ENCODE measurements around the gene CCDC18. TPM values are rescaled to one million over a fixed set of nuclear protein-coding genes. Genes with fewer than 3 reads are reported as not detected.
A peak's percentile ranks its signal among the peaks of the same experiment; 100 is the strongest.

The CCDC18 gene
- total and polyA plus RNA-seq, 7 experiments from 2014 or later = 3.4 to 13.7 (median 8.5) TPM

DNA sequence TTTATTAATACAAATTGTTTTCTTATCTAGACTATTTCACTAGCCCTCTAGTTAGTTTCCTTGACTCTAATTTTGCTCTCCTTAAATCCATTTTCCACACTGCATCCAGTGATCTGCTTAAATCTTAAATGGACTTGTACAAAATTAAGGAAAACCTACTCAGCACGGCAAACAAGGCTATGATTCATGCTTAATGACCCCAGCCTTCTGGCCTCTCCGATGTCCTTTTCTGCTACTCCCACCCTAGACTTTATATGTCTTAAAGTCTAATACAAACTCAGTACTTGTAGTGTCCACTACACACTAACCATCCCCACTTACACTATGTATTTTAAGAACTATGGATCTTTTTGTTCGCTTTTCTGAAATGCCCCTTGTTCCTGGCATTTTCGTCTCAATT lies 2.5 kb upstream of the CCDC18 start:
- POLR2A ChIA-PET = interaction anchor here (1.0 to 1.4 kb wide), 2 partner anchors 13 to 98 kb away, joined by 4 read pairs; no protein-coding TSS in a partner anchor
- peaks cover 0 to 13% (median 3%) of the 10 kb centered on the region in 3 experiments for H3K36me3 ChIP-seq (ENCODE audit: control insufficient read depth in 2 of 3, insufficient read depth in 3 of 3, low read length in 3 of 3)
- H3K27ac ChIP-seq (ENCODE audit: low read depth, low read length) = peak overlapping the region; percentile 91
- H3K4me3 ChIP-seq (ENCODE audit: low read length) = peak overlapping the region; percentile 95
- peak overlapping the region in 3 of 9 donors; percentile 39 to 94 (median 48) for H3K27ac Mint-ChIP-seq
- H3K27me3 ChIP-seq (ENCODE audit: control insufficient read depth in 2 of 2, insufficient read depth in 2 of 2, low read length in 2 of 2) = no peaks in the 10 kb centered on the region
- H3K9me3 Mint-ChIP-seq = peaks cover 0 to 2% (median 0%) of the 10 kb centered on the region in 11 donors
- H3K4me1 Mint-ChIP-seq = peaks cover 30 to 72% (median 59%) of the 10 kb centered on the region in 7 donors
- no peaks in the 10 kb centered on the region for H3K9me3 ChIP-seq (ENCODE audit: control insufficient read depth in 2 of 3, low read length in 3 of 3)
- peak overlapping the region; percentile 91 to 98 (median 94) for H3K4me3 Mint-ChIP-seq
- DNase-seq = no peak
- intact Hi-C loops (cut with micrococcal nuclease) = loop anchor here (2.0 to 5.0 kb wide), 3 partner anchors 23 to 691 kb away; partner anchors contain the start of gene GFI1 (in 1 of the 2)
- ATAC-seq = no peak
- H3K27me3 Mint-ChIP-seq = no peaks in the 10 kb centered on the region
- peaks cover 0 to 23% (median 6%) of the 10 kb centered on the region in 5 donors for H3K36me3 Mint-ChIP-seq
- H3K4me1 ChIP-seq (ENCODE audit: control insufficient read depth in 2 of 2, insufficient read depth in 2 of 2, low read length in 2 of 2) = peaks cover 27 to 39% of the 10 kb centered on the region in 2 donors
- CTCF ChIA-PET = interaction anchor here (0.7 kb wide), 1 partner anchor 116 kb away, joined by 3 read pairs; no protein-coding TSS in a partner anchor

GRCh38 chr1:93178418-93178817 lies 2.1 kb upstream of the CCDC18 start:
- intact Hi-C loops (cut with micrococcal nuclease) = loop anchor here (2.0 to 5.0 kb wide), 3 partner anchors 24 to 691 kb away; partner anchors contain the start of gene GFI1 (in 1 of the 2)
- H3K4me1 ChIP-seq (ENCODE audit: control insufficient read depth in 2 of 2, insufficient read depth in 2 of 2, low read length in 2 of 2) = peaks cover 24 to 35% of the 10 kb centered on the region in 2 donors
- POLR2A ChIA-PET = interaction anchor here (1.4 kb wide), 1 partner anchor 98 kb away, joined by 4 read pairs; no protein-coding TSS in a partner anchor
- ATAC-seq = no peak
- H3K9me3 ChIP-seq (ENCODE audit: control insufficient read depth in 2 of 3, low read length in 3 of 3) = no peaks in the 10 kb centered on the region
- peak overlapping the region; percentile 95 for H3K4me3 ChIP-seq (ENCODE audit: low read length)
- Mint-ChIP-seq H3K36me3 (peaks cover 0 to 23% (median 6%) of the 10 kb centered on the region in 5 donors), H3K27ac (peak overlapping the region in 6 of 9 donors; percentile 8 to 97 (median 94)), H3K4me3 (peak overlapping the region; percentile 91 to 98 (median 94)), H3K4me1 (peaks cover 26 to 68% (median 56%) of the 10 kb centered on the region in 7 donors), H3K9me3 (peaks cover 0 to 2% (median 0%) of the 10 kb centered on the region in 11 donors), H3K27me3 (no peaks in the 10 kb centered on the region)
- H3K27me3 ChIP-seq (ENCODE audit: control insufficient read depth in 2 of 2, insufficient read depth in 2 of 2, low read length in 2 of 2) = no peaks in the 10 kb centered on the region
- H3K27ac ChIP-seq (ENCODE audit: low read depth, low read length) = peak overlapping the region; percentile 91
- DNase-seq = no peak
- H3K36me3 ChIP-seq (ENCODE audit: control insufficient read depth in 2 of 3, insufficient read depth in 3 of 3, low read length in 3 of 3) = peaks cover 0 to 13% (median 3%) of the 10 kb centered on the region in 3 experiments
- CTCF ChIA-PET = interaction anchor here (0.7 kb wide), 1 partner anchor 115 kb away, joined by 3 read pairs; no protein-coding TSS in a partner anchor

- peaks cover 0 to 21% (median 0%) of the 10 kb centered on the region in 5 donors for H3K36me3 Mint-ChIP-seq
- ATAC-seq = peak; percentile 89
- H3K27ac Mint-ChIP-seq = peak within 1 kb of the TSS; percentile 86 to 99 (median 97)
- H3K4me3 ChIP-seq (ENCODE audit: low read length) = peak within 1 kb of the TSS; percentile 95
- H3K36me3 ChIP-seq (ENCODE audit: control insufficient read depth in 2 of 3, insufficient read depth in 3 of 3, low read length in 3 of 3) = peaks cover 0 to 7% (median 3%) of the 10 kb centered on the region in 3 experiments
- no peaks in the 10 kb centered on the region for H3K9me3 Mint-ChIP-seq
- H3K9me3 ChIP-seq (ENCODE audit: control insufficient read depth in 2 of 3, low read length in 3 of 3) = no peaks in the 10 kb centered on the region
- H3K27me3 ChIP-seq (ENCODE audit: control insufficient read depth in 2 of 2, insufficient read depth in 2 of 2, low read length in 2 of 2) = no peaks in the 10 kb centered on the region
- no peaks in the 10 kb centered on the region for H3K27me3 Mint-ChIP-seq
- peaks cover 30 to 59% (median 47%) of the 10 kb centered on the region in 7 donors for H3K4me1 Mint-ChIP-seq
- H3K27ac ChIP-seq (ENCODE audit: low read depth, low read length) = peak within 1 kb of the TSS; percentile 91
- POLR2A ChIA-PET = interaction anchor here (1.4 kb wide), 1 partner anchor 100 kb away, joined by 3 read pairs; the partner anchor contains the start of gene MTF2
- CTCF ChIA-PET = no interaction called here
- H3K4me1 ChIP-seq (ENCODE audit: control insufficient read depth in 2 of 2, insufficient read depth in 2 of 2, low read length in 2 of 2) = peaks cover 24 to 30% of the 10 kb centered on the region in 2 donors
- intact Hi-C loops (cut with micrococcal nuclease) = loop anchor here (1.0 to 10.0 kb wide), 25 partner anchors 9 to 1892 kb away; partner anchors contain the start of genes ABCD3 (in 2 of the 2), GCLM (in 2 of the 2), MTF2 (in 2 of the 2) and ALG14 (in 1 of the 2)
- H3K4me3 Mint-ChIP-seq = peak within 1 kb of the TSS; percentile 91 to 98 (median 94)
- peak; percentile 94 to 97 (median 96) for DNase-seq
These were observed 420 bp upstream of the CCDC18 start, which contains the start of gene TMED5 for GRCh38 chr1:93179886-93180722. TMED5 (minus strand) TSS chr1:93180413; CDS start chr1:93180242, 171 bp downstream.

GRCh38 chr1:93186667-93187066 lies 6.1 kb downstream of the CCDC18 start:
- Mint-ChIP-seq H3K27ac (no peak overlapping the region), H3K9me3 (no peaks in the 10 kb centered on the region), H3K4me1 (peaks cover 9 to 48% (median 12%) of the 10 kb centered on the region in 7 donors), H3K27me3 (no peaks in the 10 kb centered on the region), H3K4me3 (no peak overlapping the region), H3K36me3 (peaks cover 3 to 29% (median 15%) of the 10 kb centered on the region in 5 donors)
- DNase-seq = no peak
- no peaks in the 10 kb centered on the region for H3K36me3 ChIP-seq (ENCODE audit: control insufficient read depth in 2 of 3, insufficient read depth in 3 of 3, low read length in 3 of 3)
- no peak overlapping the region for H3K4me3 ChIP-seq (ENCODE audit: low read length)
- peak; percentile 20 for ATAC-seq
- intact Hi-C loops (cut with micrococcal nuclease) = loop anchor here in 1 of 2 donors (10.0 kb wide), 1 partner anchor 718 kb away; the partner anchor contains the start of gene GCLM
- H3K27me3 ChIP-seq (ENCODE audit: control insufficient read depth in 2 of 2, insufficient read depth in 2 of 2, low read length in 2 of 2) = no peaks in the 10 kb centered on the region
- H3K4me1 ChIP-seq (ENCODE audit: control insufficient read depth in 2 of 2, insufficient read depth in 2 of 2, low read length in 2 of 2) = peaks cover 0 to 2% of the 10 kb centered on the region in 2 donors
- ChIA-PET CTCF (no interaction called here), POLR2A (no interaction called here)
- H3K27ac ChIP-seq (ENCODE audit: low read depth, low read length) = no peak overlapping the region
- no peaks in the 10 kb centered on the region for H3K9me3 ChIP-seq (ENCODE audit: control insufficient read depth in 2 of 3, low read length in 3 of 3)

DNA sequence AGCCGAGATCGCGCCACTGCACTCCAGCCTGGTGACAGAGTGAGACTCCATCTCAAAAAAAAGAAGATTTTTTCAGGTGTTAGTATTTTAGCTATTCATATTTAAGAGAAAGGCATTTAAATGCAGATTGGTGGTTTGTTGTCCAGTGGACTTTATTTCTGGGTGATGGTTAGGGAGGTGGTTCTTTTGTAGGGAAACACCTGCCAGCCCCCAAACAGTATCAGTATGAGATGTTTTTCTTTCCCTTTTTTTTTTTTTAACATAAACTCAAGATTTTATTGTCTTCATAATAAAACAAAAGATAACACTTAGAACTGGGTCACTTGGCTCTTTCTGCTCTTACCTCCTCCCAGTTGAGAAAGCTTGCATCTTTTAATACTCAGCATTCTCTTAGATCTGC lies 9.9 kb downstream of the CCDC18 start:
- Mint-ChIP-seq H3K9me3 (no peaks in the 10 kb centered on the region), H3K4me1 (peaks cover 0 to 22% (median 3%) of the 10 kb centered on the region in 7 donors), H3K27ac (no peak overlapping the region), H3K36me3 (peaks cover 3 to 31% (median 23%) of the 10 kb centered on the region in 5 donors), H3K4me3 (no peak overlapping the region), H3K27me3 (no peaks in the 10 kb centered on the region)
- no peak for DNase-seq
- H3K36me3 ChIP-seq (ENCODE audit: control insufficient read depth in 2 of 3, insufficient read depth in 3 of 3, low read length in 3 of 3) = no peaks in the 10 kb centered on the region
- H3K27ac ChIP-seq (ENCODE audit: low read depth, low read length) = no peak overlapping the region
- CTCF ChIA-PET = no interaction called here
- no peaks in the 10 kb centered on the region for H3K27me3 ChIP-seq (ENCODE audit: control insufficient read depth in 2 of 2, insufficient read depth in 2 of 2, low read length in 2 of 2)
- POLR2A ChIA-PET = no interaction called here
- no peaks in the 10 kb centered on the region for H3K4me1 ChIP-seq (ENCODE audit: control insufficient read depth in 2 of 2, insufficient read depth in 2 of 2, low read length in 2 of 2)
- intact Hi-C loops (cut with micrococcal nuclease) = no loop called here
- H3K4me3 ChIP-seq (ENCODE audit: low read length) = no peak overlapping the region
- ATAC-seq = no peak
- H3K9me3 ChIP-seq (ENCODE audit: control insufficient read depth in 2 of 3, low read length in 3 of 3) = no peaks in the 10 kb centered on the region

DNA sequence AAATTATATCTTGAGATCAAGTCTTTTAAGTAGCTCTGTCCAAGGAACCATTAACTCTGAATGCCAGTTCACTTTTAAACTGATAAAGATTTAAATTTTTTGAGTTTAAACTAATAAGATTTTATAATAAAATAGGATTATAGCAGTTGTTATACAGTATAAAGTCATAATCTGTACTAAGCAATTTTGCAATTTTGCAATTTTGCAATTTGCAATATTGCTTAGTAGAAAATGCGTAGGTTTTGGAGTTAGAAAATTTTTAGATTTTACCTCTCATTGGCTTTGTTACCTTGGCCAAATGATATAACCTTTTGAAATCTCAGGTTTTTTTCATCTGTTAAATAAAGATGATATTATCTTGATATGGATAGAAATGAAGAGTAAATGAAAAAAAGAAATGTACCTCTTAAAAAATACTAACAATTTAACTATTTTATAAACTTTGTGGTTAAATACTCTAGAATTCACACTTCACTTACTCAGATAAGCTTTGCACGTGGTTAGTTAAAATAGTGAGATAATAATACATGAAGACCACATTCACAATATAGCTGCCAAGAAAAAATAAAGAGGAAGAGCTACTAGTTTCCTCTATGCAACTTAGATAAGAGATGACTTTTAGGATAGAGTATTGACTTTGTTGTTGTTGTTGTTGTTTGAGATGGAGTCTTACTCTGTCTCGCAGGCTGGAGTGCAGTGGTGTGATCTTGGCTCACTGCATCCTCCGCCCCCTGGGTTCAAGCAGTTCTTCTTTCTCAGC lies 13.9 kb downstream of the CCDC18 start:
- peaks cover 0 to 43% (median 39%) of the 10 kb centered on the region in 5 donors for H3K36me3 Mint-ChIP-seq

More for the DNA sequence above, 13.9 kb downstream of the CCDC18 start:
- ChIA-PET CTCF (interaction anchor here (0.5 kb wide), 1 partner anchor 555 kb away, joined by 4 read pairs; no protein-coding TSS in a partner anchor), POLR2A (no interaction called here)
- no peaks in the 10 kb centered on the region for H3K27me3 ChIP-seq (ENCODE audit: control insufficient read depth in 2 of 2, insufficient read depth in 2 of 2, low read length in 2 of 2)
- no peak for ATAC-seq
- H3K9me3 ChIP-seq (ENCODE audit: control insufficient read depth in 2 of 3, low read length in 3 of 3) = no peaks in the 10 kb centered on the region
- Mint-ChIP-seq H3K4me3 (no peak overlapping the region), H3K9me3 (no peaks in the 10 kb centered on the region), H3K4me1 (peaks cover 0 to 27% (median 3%) of the 10 kb centered on the region in 7 donors), H3K27me3 (no peaks in the 10 kb centered on the region), H3K27ac (no peak overlapping the region)
- H3K36me3 ChIP-seq (ENCODE audit: control insufficient read depth in 2 of 3, insufficient read depth in 3 of 3, low read length in 3 of 3) = no peaks in the 10 kb centered on the region
- DNase-seq = no peak
- no peak overlapping the region for H3K27ac ChIP-seq (ENCODE audit: low read depth, low read length)
- no peak overlapping the region for H3K4me3 ChIP-seq (ENCODE audit: low read length)
- intact Hi-C loops (cut with micrococcal nuclease) = no loop called here
- H3K4me1 ChIP-seq (ENCODE audit: control insufficient read depth in 2 of 2, insufficient read depth in 2 of 2, low read length in 2 of 2) = no peaks in the 10 kb centered on the region
